ENCODE data around the gene AP2B1. TPM values are rescaled to one million over a fixed set of nuclear protein-coding genes. Genes with fewer than 3 reads are reported as not detected.

Gene AP2B1
- total and polyA plus RNA-seq, 11 donors = 25.0 to 166 (median 122) TPM

- no peak for ATAC-seq
- Histone ChIP-seq H3K27ac (peak overlapping the region in 1 of 12 donors; percentile 86), H3K36me3 (no peaks in the 10 kb centered on the region), H3K4me3 (no peak overlapping the region), H3K9me3 (no peaks in the 10 kb centered on the region), H3K4me1 (peaks cover 0 to 30% (median 17%) of the 10 kb centered on the region in 12 donors), H3K27me3 (no peaks in the 10 kb centered on the region)
- intact Hi-C loops (cut with DNase I) = no loop called here
- WGBS, 4 donors = 71 to 79% (median 79%) methylated on average over 6 of the region's 6 CpGs
- DNase-seq = no peak
- TF ChIP-seq POLR2A (IDR thresholded peaks at IDR 0.05) (no peak), CTCF (IDR thresholded peaks at IDR 0.05) (no peak)
Measured at GRCh38 chr17:35775583-35775982, 188.5 kb downstream of the AP2B1 start.

Other genes starting within 250 kb of the AP2B1 start
- gene SLFN11, start 213.7 kb upstream of the AP2B1 start, total RNA-seq = 10 to 100 TPM; 15.3 to 46.0 (median 17.5) TPM
- gene SLFN11, start 213.7 kb upstream of the AP2B1 start, polyA plus RNA-seq = 1 to 10 TPM; 6.4 to 7.8 TPM
- 10 to 100 TPM in 1 of 9 donors, 1 to 10 TPM in 8; 3.3 to 10.0 (median 4.5) TPM for gene SLFN12, start 154.8 kb upstream of the AP2B1 start, total RNA-seq
- gene SLFN12, start 154.8 kb upstream of the AP2B1 start, polyA plus RNA-seq = 1 to 10 TPM; 1.7 to 2.8 TPM
- 10 to 100 TPM in 1 of 9 donors, 1 to 10 TPM in 7, under 1 TPM in 1; 0.94 to 14.8 (median 4.5) TPM for gene SLFN13, start 138.6 kb upstream of the AP2B1 start, total RNA-seq
- gene SLFN13, start 138.6 kb upstream of the AP2B1 start, polyA plus RNA-seq = under 1 TPM; 0.58 to 0.91 TPM
- 1 to 10 TPM in 4 of 9 donors, under 1 TPM in 5; 0.25 to 7.3 (median 0.60) TPM for gene SLFN12L, start 49.6 kb upstream of the AP2B1 start, total RNA-seq
- under 1 TPM; 0.14 to 0.69 TPM for gene SLFN12L, start 49.6 kb upstream of the AP2B1 start, polyA plus RNA-seq
- under 1 TPM in 1 of 9 donors, not detected in 8; 0.31 TPM for gene SLFN14, start 26.5 kb upstream of the AP2B1 start, total RNA-seq
- gene SLFN14, start 26.5 kb upstream of the AP2B1 start, polyA plus RNA-seq = not detected
- 10 to 100 TPM in 2 of 9 donors, 1 to 10 TPM in 7; 6.6 to 10.8 (median 8.8) TPM for gene PEX12, start 8.8 kb upstream of the AP2B1 start, total RNA-seq
- gene PEX12, start 8.8 kb upstream of the AP2B1 start, polyA plus RNA-seq = 1 to 10 TPM; 2.6 to 5.3 TPM
- gene RASL10B, start 144.3 kb downstream of the AP2B1 start, total RNA-seq = 10 to 100 TPM in 5 of 9 donors, 1 to 10 TPM in 4; 8.2 to 78.7 (median 13.0) TPM
- gene RASL10B, start 144.3 kb downstream of the AP2B1 start, polyA plus RNA-seq = 10 to 100 TPM in 1 of 2 donors, 1 to 10 TPM in 1; 7.6 to 12.2 TPM
- gene GAS2L2, start 165.9 kb downstream of the AP2B1 start, total RNA-seq = under 1 TPM in 4 of 9 donors, not detected in 5; 0.10 to 0.28 (median 0.12) TPM
- under 1 TPM in 1 of 2 donors, not detected in 1; 0.06 TPM for gene GAS2L2, start 165.9 kb downstream of the AP2B1 start, polyA plus RNA-seq
- not detected for gene C17orf50, start 173.6 kb downstream of the AP2B1 start, total RNA-seq
- gene C17orf50, start 173.6 kb downstream of the AP2B1 start, polyA plus RNA-seq = under 1 TPM in 1 of 2 donors, not detected in 1; 0.19 TPM
- gene MMP28, start 208.3 kb downstream of the AP2B1 start, total RNA-seq = 10 to 100 TPM in 1 of 9 donors, 1 to 10 TPM in 7, under 1 TPM in 1; 0.83 to 10.2 (median 2.2) TPM
- 1 to 10 TPM; 3.4 to 4.4 TPM for gene MMP28, start 208.3 kb downstream of the AP2B1 start, polyA plus RNA-seq
- 100 to 1,000 TPM in 6 of 9 donors, 10 to 100 TPM in 3; 30.1 to 151 (median 121) TPM for gene TAF15, start 222.2 kb downstream of the AP2B1 start, total RNA-seq
- 10 to 100 TPM; 83.0 to 95.0 TPM for gene TAF15, start 222.2 kb downstream of the AP2B1 start, polyA plus RNA-seq

Data from heart left ventricle (tissue), 16 donors.